ENCODE data around the gene PSAP.

PSAP gene

DNA sequence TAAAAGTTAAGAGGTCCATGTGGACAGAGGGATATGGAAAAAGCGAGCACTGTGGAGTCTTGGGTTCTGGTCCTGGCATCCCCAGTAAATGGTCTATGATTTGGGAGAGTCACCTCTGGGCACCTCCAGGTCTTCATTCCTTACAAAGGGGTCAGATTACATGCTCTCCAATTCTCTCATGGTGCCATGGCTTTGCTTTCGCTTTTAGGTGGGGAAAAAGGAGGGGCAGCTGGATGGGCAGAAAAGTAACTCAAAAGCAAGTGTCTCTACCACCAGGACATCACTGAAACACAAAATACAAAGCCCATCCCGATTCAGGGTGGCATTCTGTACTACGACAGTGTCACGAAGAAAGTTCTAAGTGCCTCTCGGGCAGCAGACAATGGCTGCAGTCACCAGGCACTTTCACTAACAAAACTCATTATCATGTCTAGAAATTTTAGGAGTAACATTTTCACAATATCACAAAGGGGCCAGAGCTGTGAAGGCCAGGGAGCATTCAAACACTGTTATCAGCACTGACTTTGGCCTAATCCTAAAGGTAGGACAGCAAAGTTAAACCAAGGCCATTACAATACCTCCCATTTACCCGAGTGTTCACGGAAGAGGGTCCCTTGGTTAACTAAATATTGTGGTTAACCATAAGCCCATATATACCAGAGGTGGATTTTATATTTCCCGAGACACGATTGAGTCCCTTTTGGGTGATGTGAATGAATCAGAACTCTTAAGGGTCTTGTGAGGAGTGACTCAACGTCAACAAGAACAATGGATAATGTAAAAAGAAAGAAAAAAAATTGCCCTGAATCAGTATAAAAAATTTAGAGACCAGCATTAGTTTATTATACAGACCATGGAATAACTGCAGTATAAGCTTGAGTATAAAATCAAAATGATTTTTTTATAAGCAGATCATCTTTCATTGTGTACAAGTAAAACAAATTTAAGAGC, 2.5 kb downstream of the PSAP start:
- in situ Hi-C loops (cut with MboI; ENCODE audit: low sequenced_read_pairs, unreplicated experiment) = no loop called here
- TF ChIP-seq, protein P1, sequence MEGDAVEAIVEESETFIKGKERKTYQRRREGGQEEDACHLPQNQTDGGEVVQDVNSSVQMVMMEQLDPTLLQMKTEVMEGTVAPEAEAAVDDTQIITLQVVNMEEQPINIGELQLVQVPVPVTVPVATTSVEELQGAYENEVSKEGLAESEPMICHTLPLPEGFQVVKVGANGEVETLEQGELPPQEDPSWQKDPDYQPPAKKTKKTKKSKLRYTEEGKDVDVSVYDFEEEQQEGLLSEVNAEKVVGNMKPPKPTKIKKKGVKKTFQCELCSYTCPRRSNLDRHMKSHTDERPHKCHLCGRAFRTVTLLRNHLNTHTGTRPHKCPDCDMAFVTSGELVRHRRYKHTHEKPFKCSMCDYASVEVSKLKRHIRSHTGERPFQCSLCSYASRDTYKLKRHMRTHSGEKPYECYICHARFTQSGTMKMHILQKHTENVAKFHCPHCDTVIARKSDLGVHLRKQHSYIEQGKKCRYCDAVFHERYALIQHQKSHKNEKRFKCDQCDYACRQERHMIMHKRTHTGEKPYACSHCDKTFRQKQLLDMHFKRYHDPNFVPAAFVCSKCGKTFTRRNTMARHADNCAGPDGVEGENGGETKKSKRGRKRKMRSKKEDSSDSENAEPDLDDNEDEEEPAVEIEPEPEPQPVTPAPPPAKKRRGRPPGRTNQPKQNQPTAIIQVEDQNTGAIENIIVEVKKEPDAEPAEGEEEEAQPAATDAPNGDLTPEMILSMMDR (IDR thresholded peaks at IDR 0.05; ENCODE audit: borderline replicate concordance, control extremely low read depth, extremely low read depth, insufficient read depth, missing control alignments) = no peak
- DNase-seq (ENCODE audit: low spot score) = no peak

DNA sequence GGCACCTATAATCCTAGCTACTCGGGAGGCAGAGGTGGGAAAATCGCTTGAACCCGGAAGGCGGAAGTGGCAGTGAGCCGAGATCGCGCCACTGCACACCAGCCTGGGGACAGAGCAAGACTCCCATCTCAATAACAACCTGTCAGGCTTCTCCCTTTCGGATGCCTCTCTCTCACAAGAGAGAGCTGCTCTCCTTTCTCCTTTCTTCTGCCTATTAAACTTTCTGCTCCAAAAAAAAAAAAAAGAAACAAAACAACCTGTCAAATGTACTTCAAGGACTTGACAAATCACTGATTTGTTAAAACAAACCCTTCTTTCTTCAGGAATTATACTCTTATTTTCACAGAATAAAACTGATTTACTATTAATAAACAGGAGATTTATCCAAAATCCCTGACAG, 3.6 kb downstream of the PSAP start:
- TF ChIP-seq, protein P1 (IDR thresholded peaks at IDR 0.05; ENCODE audit: borderline replicate concordance, control extremely low read depth, extremely low read depth, insufficient read depth, missing control alignments) = no peak
- DNase-seq (ENCODE audit: low spot score) = no peak
- in situ Hi-C loops (cut with MboI; ENCODE audit: low sequenced_read_pairs, unreplicated experiment) = no loop called here

DNA sequence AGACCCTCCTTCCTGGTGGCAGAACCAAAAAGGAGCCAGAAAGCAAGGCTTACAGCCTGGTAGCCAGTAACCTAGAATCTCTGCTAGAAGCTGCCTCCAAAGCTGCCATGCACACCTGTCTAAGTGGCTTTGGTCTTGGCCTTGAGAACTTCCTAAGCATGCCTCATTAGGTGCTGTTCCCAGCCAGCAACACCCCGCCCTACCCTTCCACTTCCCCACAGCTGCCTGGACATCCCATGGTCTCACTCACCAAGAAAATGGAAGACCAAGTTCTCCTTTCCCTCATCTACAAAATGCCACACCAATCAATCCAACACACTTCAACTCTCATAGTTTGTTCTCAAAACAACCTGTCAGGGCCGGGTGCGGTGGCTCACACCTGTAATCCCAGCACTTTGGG, 4.2 kb downstream of the PSAP start:
- TF ChIP-seq, protein P1 (IDR thresholded peaks at IDR 0.05; ENCODE audit: borderline replicate concordance, control extremely low read depth, extremely low read depth, insufficient read depth, missing control alignments) = no peak
- no peak for DNase-seq (ENCODE audit: low spot score)
- in situ Hi-C loops (cut with MboI; ENCODE audit: low sequenced_read_pairs, unreplicated experiment) = no loop called here

DNA sequence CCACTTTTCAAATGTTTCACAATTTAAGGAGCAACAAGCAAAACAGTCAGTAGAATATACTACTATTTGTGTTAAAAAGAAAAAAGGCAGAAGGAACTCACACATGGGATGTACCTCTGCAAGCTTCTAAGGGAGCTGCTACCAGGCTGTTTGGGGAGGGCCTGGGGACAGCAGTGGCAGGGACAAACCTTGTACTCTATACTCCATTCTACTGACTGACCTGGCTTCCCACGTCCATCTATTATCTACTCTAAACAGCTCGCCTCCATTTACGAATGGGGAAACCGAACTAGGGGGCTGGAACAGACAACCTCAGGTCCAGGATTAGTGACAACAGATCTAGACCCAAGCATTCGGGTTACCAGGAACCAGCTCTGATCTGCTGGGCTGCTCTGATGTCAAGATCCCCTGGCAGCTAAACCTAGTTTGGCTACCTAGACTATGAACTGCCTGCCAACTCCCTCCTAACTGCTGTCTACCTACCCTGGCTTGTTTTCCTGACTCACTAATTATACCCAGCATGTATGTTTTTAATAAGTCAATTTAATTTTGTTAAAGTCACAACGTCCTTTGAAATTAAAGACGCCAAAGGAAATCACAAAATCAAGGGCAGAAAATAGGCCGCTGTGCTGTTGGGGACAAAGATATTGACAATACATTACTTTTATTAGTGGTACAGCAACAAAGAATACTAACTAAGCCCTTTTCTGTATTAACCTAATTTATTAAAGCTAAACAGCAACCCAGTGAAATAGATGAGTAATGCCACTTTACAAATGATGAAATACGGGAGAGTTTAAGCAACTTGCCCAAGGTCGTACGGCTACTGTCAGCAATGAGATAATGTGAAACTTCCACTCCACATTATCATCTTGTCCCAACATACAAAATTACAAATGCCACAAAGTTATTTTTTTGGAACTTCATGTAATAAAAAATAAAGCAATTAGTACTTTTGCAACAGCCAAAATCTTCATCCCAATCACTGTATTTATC, 5.3 kb downstream of the PSAP start:
- in situ Hi-C loops (cut with MboI; ENCODE audit: low sequenced_read_pairs, unreplicated experiment) = no loop called here
- no peak for DNase-seq (ENCODE audit: low spot score)
- TF ChIP-seq, protein P1 (IDR thresholded peaks at IDR 0.05; ENCODE audit: borderline replicate concordance, control extremely low read depth, extremely low read depth, insufficient read depth, missing control alignments) = no peak

DNA sequence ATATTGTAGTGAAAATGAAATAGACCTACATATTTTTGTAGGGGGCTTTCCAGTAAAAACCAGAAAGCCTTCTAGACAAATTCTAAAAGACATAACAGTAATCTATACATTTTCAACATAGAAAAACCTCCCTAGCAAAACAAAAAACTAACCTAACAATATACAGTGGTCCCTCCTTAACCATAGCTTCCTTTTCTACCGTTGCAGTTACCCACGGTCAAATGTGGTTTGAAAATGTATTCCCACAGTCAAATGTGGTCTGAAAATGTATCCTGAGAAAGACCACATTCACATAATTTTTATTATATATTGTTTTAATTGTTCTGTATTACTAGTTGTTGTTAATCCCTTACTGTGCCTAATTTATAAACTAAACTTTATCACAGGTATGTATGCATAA, 6.4 kb downstream of the PSAP start:
- no peak for DNase-seq (ENCODE audit: low spot score)

DNA sequence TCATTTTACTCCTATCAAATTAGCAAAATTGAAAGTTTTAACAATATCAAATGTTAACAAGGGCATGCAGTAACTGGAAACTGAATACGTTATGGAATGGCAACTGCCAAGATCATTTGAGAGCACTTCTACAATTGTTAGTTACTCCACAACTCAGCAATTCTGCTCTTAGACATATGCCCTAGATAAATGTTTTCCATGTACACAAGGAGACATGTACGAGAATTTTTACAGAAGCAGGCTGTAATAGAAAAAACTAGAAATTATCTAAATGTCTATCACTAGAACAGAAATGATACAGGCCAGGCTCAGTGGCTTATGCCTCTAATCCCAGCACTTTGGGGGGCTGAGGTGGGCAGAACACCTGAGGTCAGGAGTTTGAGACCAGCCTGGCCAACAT, 7.0 kb downstream of the PSAP start:
- no peak for DNase-seq (ENCODE audit: low spot score)
- TF ChIP-seq, protein P1 (IDR thresholded peaks at IDR 0.05; ENCODE audit: borderline replicate concordance, control extremely low read depth, extremely low read depth, insufficient read depth, missing control alignments) = no peak
- in situ Hi-C loops (cut with MboI; ENCODE audit: low sequenced_read_pairs, unreplicated experiment) = no loop called here

More for the DNA sequence above, 6.4 kb downstream of the PSAP start:
- TF ChIP-seq, protein P1 (IDR thresholded peaks at IDR 0.05; ENCODE audit: borderline replicate concordance, control extremely low read depth, extremely low read depth, insufficient read depth, missing control alignments) = no peak
- in situ Hi-C loops (cut with MboI; ENCODE audit: low sequenced_read_pairs, unreplicated experiment) = no loop called here
